ENCODE data around the gene ACSM6.

DNA sequence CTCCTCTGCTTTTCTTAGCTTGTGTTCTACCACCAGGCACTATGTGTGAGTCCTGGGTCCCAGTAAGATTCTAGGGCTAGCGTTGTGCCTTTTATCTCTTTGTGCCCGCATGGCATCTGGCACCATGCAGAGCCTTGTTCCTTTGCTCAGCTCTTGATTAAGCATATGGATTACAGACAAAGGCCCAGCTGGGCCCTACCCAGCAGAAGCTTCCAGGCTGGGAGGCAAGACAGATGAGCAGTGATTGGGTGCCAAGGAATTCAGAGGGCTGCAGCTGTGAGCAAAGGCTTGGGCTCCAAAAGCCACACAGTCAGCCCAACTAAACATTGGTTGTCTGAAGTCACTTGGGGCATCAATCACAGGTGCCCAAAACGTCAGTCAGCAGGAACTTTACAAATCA, 2.0 kb downstream of the ACSM6 start:
- TF ChIP-seq CEBPB (IDR thresholded peaks at IDR 0.05; ENCODE audit: low read depth, low read length) (no peak), BRCA1 (IDR thresholded peaks at IDR 0.05; ENCODE audit: low read depth, low read length) (no peak), JUN (IDR thresholded peaks at IDR 0.05; ENCODE audit: low read depth, low read length) (no peak), CHD1 (IDR thresholded peaks at IDR 0.05; ENCODE audit: low read depth, low read length) (no peak), EZH2 (IDR thresholded peaks at IDR 0.05; ENCODE audit: low read depth, low read length, severe bottlenecking) (no peak), TCF12 (IDR thresholded peaks at IDR 0.05; ENCODE audit: low read depth, low read length) (peak; percentile 84), POLR2AphosphoS5 (IDR thresholded peaks at IDR 0.05; ENCODE audit: low read depth, low read length) (no peak), SIN3A (conservative IDR thresholded peaks at IDR 0.05 in 1 of 2, IDR thresholded peaks at IDR 0.05 in 1 of 2; ENCODE audit: low read depth in 1 of 2, low read length in 2 of 2) (no peak)
- TF ChIP-seq, protein P1, sequence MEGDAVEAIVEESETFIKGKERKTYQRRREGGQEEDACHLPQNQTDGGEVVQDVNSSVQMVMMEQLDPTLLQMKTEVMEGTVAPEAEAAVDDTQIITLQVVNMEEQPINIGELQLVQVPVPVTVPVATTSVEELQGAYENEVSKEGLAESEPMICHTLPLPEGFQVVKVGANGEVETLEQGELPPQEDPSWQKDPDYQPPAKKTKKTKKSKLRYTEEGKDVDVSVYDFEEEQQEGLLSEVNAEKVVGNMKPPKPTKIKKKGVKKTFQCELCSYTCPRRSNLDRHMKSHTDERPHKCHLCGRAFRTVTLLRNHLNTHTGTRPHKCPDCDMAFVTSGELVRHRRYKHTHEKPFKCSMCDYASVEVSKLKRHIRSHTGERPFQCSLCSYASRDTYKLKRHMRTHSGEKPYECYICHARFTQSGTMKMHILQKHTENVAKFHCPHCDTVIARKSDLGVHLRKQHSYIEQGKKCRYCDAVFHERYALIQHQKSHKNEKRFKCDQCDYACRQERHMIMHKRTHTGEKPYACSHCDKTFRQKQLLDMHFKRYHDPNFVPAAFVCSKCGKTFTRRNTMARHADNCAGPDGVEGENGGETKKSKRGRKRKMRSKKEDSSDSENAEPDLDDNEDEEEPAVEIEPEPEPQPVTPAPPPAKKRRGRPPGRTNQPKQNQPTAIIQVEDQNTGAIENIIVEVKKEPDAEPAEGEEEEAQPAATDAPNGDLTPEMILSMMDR (IDR thresholded peaks at IDR 0.05; ENCODE audit: control extremely low read depth in 1 of 3, insufficient read depth in 1 of 3, low read depth in 1 of 3, low read length in 3 of 3), result no peak

Data from H1 (cell line).